Stimulated activated naive B cell treated with anti-CD40 and anti-IgM and Interleukin-4, amounts not matched to agents 10 μg/mL and 1 μg/mL and 100 μg/mL, for 72 hours (primary cell): ENCODE measurements around the gene LDLRAD3.

ENCODE experiments used
- ATAC-seq, 2 donors: fragments of 150-1000 bp; cut with Tn5 transposase; replicated peaks; 2 replicates each; pipeline ENCODE4 v1.10.0; 2021; ENCODE audit warnings: moderate library complexity in 1 of 2
- DNase-seq: peaks from one replicate; pipeline ENCODE4 v3.0.0; 2021
- H3K27ac Mint-ChIP-seq: one replicate; pipeline ENCODE4 v1.8.0; 2022; ENCODE audit warnings: mild to moderate bottlenecking, mixed read lengths
- H3K27me3 Mint-ChIP-seq, 2 donors: one replicate each; pipeline ENCODE4 v1.8.0; 2022; ENCODE audit warnings: mixed read lengths in 2 of 2
- H3K36me3 Mint-ChIP-seq, 2 donors: one replicate each; pipeline ENCODE4 v1.8.0; 2022; ENCODE audit warnings: mixed read lengths in 2 of 2, mild to moderate bottlenecking in 1 of 2
- H3K4me1 Mint-ChIP-seq, 2 donors: one replicate each; pipeline ENCODE4 v1.8.0; 2022; ENCODE audit warnings: mixed read lengths in 2 of 2, mild to moderate bottlenecking in 1 of 2
- H3K4me3 Mint-ChIP-seq, 2 donors: one replicate each; pipeline ENCODE4 v1.8.0; 2022; ENCODE audit warnings: mild to moderate bottlenecking in 2 of 2, mixed read lengths in 2 of 2, moderate library complexity in 1 of 2
- H3K9me3 Mint-ChIP-seq, 2 donors: one replicate each; pipeline ENCODE4 v1.8.0; 2022; ENCODE audit warnings: mixed read lengths in 2 of 2, mild to moderate bottlenecking in 1 of 2

The LDLRAD3 gene

GRCh38 chr11:36210529-36210928 lies 266.7 kb downstream of the LDLRAD3 start:
- H3K4me1 Mint-ChIP-seq: no peaks in the 10 kb centered on the region
- H3K36me3 Mint-ChIP-seq: no peaks in the 10 kb centered on the region
- no peak for ATAC-seq
- H3K9me3 Mint-ChIP-seq: no peaks in the 10 kb centered on the region
- no peak overlapping the region for H3K4me3 Mint-ChIP-seq
- H3K27me3 Mint-ChIP-seq: peaks cover 17 to 21% of the 10 kb centered on the region in 2 donors
- H3K27ac Mint-ChIP-seq: no peak overlapping the region
- no peak for DNase-seq

DNA sequence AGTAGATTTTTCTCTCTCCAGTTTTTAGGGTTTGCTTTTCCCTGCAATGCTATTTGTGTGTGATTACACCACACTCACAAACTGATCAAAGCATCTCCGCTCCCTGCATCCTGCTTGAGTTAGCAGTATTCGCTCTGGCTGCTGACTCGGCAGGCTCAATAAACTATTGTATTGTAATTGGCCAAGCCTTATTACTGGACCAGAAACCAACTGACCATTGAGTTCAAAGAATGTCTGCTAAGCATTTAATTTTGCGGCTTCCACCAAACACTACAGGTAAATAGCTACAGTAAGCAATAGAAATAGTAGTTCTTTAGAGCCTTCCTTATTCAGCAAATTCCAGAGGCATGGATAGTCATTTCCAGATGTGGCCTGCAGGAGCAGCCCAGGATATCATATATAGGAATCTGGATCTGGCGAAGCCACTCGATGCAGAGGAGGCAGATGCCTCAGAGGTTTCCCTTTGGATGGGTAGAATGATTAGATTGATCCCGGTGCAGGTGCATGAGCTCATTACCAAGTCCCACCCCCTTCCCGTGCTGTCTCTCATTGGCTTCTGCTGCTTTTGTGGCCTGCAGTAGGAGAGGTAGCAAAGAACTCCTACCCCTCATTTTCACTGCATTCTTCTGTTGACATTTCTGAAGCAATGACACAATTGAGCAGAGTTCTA lies 268.0 kb downstream of the LDLRAD3 start:
- Mint-ChIP-seq H3K36me3 (no peaks in the 10 kb centered on the region), H3K4me1 (no peaks in the 10 kb centered on the region), H3K9me3 (no peaks in the 10 kb centered on the region), H3K27me3 (peaks cover 13 to 21% of the 10 kb centered on the region in 2 donors), H3K27ac (no peak overlapping the region), H3K4me3 (no peak overlapping the region)
- DNase-seq (no peak), ATAC-seq (no peak)

DNA sequence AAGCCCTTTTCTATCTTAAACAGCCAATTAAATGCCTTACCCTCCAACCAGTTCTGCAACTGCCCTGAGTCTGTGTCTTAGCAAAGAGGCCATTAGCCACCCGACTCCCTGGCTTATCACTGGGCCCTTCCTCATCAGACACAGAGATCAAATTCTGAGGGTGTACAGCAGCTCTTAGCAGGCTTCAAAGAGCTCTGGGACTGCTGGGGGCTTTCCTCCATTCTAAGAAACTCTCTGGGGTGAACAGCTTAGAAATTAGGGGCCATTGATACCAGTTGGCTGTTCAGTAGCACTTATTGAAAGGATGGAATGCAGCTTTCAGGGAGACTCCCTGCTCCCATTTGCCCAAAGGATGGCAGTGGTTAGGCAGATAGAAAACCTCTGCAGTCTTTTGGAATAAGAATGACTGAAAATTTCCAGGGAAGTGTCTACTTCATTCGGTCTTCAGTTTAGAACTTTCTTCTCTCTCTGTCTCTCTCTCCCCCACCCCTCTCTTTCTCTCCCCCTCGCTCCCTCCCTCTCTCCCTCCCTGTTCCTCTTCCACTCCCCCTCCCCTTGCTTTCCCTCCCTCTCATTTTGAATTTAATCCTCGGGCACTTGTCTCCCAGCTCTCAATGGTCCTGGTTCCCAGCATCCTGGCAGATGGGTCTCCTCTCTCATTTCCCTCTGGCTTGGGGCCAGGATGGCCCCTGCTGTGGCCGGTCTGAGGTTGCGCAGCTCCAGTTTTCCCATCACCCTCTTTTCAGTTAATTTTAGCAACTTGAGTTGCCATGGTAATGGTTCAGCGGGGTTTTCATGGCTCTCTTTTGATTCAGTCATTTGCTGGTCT lies 268.9 kb downstream of the LDLRAD3 start:
- H3K9me3 Mint-ChIP-seq: peaks cover 2 to 3% of the 10 kb centered on the region in 2 donors
- H3K36me3 Mint-ChIP-seq: no peaks in the 10 kb centered on the region
- no peak overlapping the region for H3K4me3 Mint-ChIP-seq
- no peak for DNase-seq
- ATAC-seq: no peak
- H3K4me1 Mint-ChIP-seq: no peaks in the 10 kb centered on the region
- H3K27ac Mint-ChIP-seq: no peak overlapping the region
- peaks cover 13 to 22% of the 10 kb centered on the region in 2 donors for H3K27me3 Mint-ChIP-seq

GRCh38 chr11:36213393-36213840 lies 269.6 kb downstream of the LDLRAD3 start:
- ATAC-seq (no peak), DNase-seq (no peak)
- H3K36me3 Mint-ChIP-seq: no peaks in the 10 kb centered on the region
- H3K4me1 Mint-ChIP-seq: no peaks in the 10 kb centered on the region
- H3K9me3 Mint-ChIP-seq: peaks cover 5 to 6% of the 10 kb centered on the region in 2 donors
- no peak overlapping the region for H3K27ac Mint-ChIP-seq
- peaks cover 13 to 25% of the 10 kb centered on the region in 2 donors for H3K27me3 Mint-ChIP-seq
- no peak overlapping the region for H3K4me3 Mint-ChIP-seq

- Mint-ChIP-seq H3K27ac (no peak overlapping the region), H3K4me3 (no peak overlapping the region), H3K27me3 (peaks cover 13 to 21% of the 10 kb centered on the region in 2 donors), H3K9me3 (peaks cover 7 to 8% of the 10 kb centered on the region in 2 donors), H3K4me1 (no peaks in the 10 kb centered on the region), H3K36me3 (no peaks in the 10 kb centered on the region)
- ATAC-seq (no peak), DNase-seq (no peak)
Observed at GRCh38 chr11:36214480-36214879, 270.6 kb downstream of the LDLRAD3 start.

DNA sequence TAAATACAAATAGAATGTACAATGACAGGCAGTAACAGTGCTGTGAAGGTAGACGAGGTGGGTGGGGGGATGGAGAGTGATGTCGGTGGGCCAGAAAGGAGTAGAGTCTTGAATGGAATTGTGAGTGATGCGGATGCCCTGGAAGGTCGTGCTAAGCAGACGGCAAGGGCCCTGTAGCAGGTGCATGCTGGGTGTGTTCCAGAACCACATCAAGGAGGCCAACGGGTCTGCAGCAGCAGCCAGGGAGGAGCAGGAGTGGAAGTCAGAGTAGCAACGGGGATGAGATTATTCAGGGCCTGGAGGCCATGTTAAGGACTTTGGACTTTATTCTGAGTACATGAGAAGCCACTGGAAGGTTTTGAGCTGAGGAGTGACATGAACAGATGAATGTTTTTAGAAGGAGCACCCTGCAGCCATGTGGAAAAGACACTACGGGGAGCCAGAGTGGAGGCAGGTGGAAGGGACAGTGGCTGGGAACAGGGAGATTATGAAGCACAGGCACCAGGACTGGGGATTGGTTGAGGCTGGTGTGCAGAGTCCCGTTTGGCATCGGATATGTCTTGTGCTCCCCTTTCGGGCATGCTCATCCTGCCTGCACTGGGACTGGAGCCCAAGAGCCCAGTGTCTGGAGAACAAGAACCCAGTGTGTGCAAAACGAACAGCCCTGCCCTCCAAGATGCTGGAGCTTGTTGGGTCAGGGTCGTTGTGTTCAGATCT lies 271.3 kb downstream of the LDLRAD3 start:
- Mint-ChIP-seq H3K27me3 (peaks cover 13 to 18% of the 10 kb centered on the region in 2 donors), H3K9me3 (peaks cover 10 to 11% of the 10 kb centered on the region in 2 donors), H3K36me3 (no peaks in the 10 kb centered on the region), H3K4me3 (no peak overlapping the region), H3K4me1 (no peaks in the 10 kb centered on the region), H3K27ac (no peak overlapping the region)
- DNase-seq (no peak), ATAC-seq (no peak)

DNA sequence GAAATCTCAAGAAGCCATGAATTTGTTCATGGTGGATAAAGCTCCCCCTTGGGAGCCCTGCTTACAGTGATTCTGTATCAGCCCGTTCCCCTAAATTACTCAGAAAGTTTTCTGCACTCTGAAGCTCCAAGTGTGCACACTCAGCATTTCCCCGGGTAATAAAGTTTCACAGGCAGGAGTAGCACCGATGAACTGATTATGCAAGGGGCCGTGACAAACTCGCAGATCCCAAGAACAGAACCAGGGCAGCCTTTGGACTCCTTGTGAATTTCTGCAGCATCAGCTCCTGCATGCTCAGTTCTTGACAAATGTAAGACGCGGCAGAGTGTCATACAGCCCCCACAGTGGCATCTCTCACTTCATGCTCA lies 271.8 kb downstream of the LDLRAD3 start:
- peaks cover 13 to 14% of the 10 kb centered on the region in 2 donors for H3K27me3 Mint-ChIP-seq
- H3K9me3 Mint-ChIP-seq: peaks cover 12 to 16% of the 10 kb centered on the region in 2 donors

GRCh38 chr11:36216061-36216615 lies 272.3 kb downstream of the LDLRAD3 start:
- Mint-ChIP-seq H3K4me1 (no peaks in the 10 kb centered on the region), H3K27me3 (peaks cover 13 to 14% of the 10 kb centered on the region in 2 donors), H3K36me3 (no peaks in the 10 kb centered on the region), H3K27ac (no peak overlapping the region), H3K9me3 (peaks cover 12 to 17% of the 10 kb centered on the region in 2 donors), H3K4me3 (no peak overlapping the region)
- ATAC-seq (no peak), DNase-seq (no peak)

More for the DNA sequence above, 271.8 kb downstream of the LDLRAD3 start:
- ATAC-seq (no peak), DNase-seq (no peak)
- no peaks in the 10 kb centered on the region for H3K4me1 Mint-ChIP-seq
- no peaks in the 10 kb centered on the region for H3K36me3 Mint-ChIP-seq
- H3K27ac Mint-ChIP-seq: no peak overlapping the region
- H3K4me3 Mint-ChIP-seq: no peak overlapping the region

DNA sequence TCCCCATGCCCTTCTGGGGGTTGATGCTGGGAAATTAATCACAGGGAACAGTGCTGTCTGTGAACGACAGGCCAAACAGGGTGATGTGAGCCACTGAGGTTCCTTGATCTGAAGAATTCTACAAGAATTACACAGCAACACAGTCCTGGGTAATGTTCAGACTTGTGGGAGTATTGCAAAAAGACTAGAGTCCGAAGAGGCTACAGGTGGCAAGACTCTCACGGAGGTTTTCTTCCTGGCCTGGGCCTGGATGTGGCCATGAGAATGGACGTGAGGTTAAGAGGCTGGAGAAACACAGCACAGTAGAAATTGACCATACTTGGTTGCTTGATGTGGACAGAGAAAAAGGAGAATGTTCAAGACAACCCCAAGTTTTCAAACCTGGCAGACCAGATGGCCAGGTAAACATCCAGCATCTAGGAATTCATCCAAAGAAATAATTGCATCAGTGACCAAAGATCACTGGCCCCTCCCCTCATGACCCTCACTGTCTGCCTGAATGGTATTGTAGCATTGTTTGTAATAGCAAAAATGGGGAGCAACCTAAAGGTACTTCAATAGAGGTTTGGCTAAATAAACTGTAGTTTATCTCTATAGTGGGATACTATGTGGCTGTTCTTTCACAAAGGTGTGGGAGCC lies 274.5 kb downstream of the LDLRAD3 start:
- peaks cover 13 to 14% of the 10 kb centered on the region in 2 donors for H3K27me3 Mint-ChIP-seq
- H3K4me1 Mint-ChIP-seq: no peaks in the 10 kb centered on the region
- no peak overlapping the region for H3K4me3 Mint-ChIP-seq

GRCh38 chr11:36219996-36220395 lies 276.1 kb downstream of the LDLRAD3 start:
- no peak for ATAC-seq
- peaks cover 12 to 17% of the 10 kb centered on the region in 2 donors for H3K9me3 Mint-ChIP-seq
- H3K4me3 Mint-ChIP-seq: no peak overlapping the region
- H3K4me1 Mint-ChIP-seq: no peaks in the 10 kb centered on the region
- no peak for DNase-seq
- no peaks in the 10 kb centered on the region for H3K36me3 Mint-ChIP-seq
- peaks cover 3 to 9% of the 10 kb centered on the region in 2 donors for H3K27me3 Mint-ChIP-seq
- H3K27ac Mint-ChIP-seq: no peak overlapping the region

More for the DNA sequence above, 274.5 kb downstream of the LDLRAD3 start:
- DNase-seq (no peak), ATAC-seq (no peak)
- H3K9me3 Mint-ChIP-seq: peaks cover 12 to 17% of the 10 kb centered on the region in 2 donors
- no peak overlapping the region for H3K27ac Mint-ChIP-seq
- H3K36me3 Mint-ChIP-seq: no peaks in the 10 kb centered on the region

- Mint-ChIP-seq H3K27ac (no peak overlapping the region), H3K9me3 (peaks cover 8 to 13% of the 10 kb centered on the region in 2 donors), H3K4me3 (no peak overlapping the region), H3K27me3 (peaks cover 0 to 2% of the 10 kb centered on the region in 2 donors), H3K36me3 (no peaks in the 10 kb centered on the region), H3K4me1 (no peaks in the 10 kb centered on the region)
- ATAC-seq: no peak
- no peak for DNase-seq
Observed at GRCh38 chr11:36222831-36223635, 279.2 kb downstream of the LDLRAD3 start.

GRCh38 chr11:36224209-36224882 lies 280.5 kb downstream of the LDLRAD3 start:
- no peak for DNase-seq
- H3K4me3 Mint-ChIP-seq: no peak overlapping the region
- no peak overlapping the region for H3K27ac Mint-ChIP-seq
- peaks cover 6 to 10% of the 10 kb centered on the region in 2 donors for H3K9me3 Mint-ChIP-seq
- H3K27me3 Mint-ChIP-seq: peaks cover 0 to 4% of the 10 kb centered on the region in 2 donors
- no peaks in the 10 kb centered on the region for H3K36me3 Mint-ChIP-seq
- no peaks in the 10 kb centered on the region for H3K4me1 Mint-ChIP-seq
- ATAC-seq: no peak

GRCh38 chr11:36227044-36227443 lies 283.2 kb downstream of the LDLRAD3 start:
- H3K27ac Mint-ChIP-seq: no peak overlapping the region
- peaks cover 0 to 13% of the 10 kb centered on the region in 2 donors for H3K27me3 Mint-ChIP-seq
- no peak overlapping the region for H3K4me3 Mint-ChIP-seq
- no peak for DNase-seq
- ATAC-seq: no peak
- H3K36me3 Mint-ChIP-seq: no peaks in the 10 kb centered on the region
- no peaks in the 10 kb centered on the region for H3K4me1 Mint-ChIP-seq
- no peaks in the 10 kb centered on the region for H3K9me3 Mint-ChIP-seq
